Smooth muscle cell (in vitro differentiated cells): ENCODE measurements around the gene TAOK3. TPM values are rescaled to one million over a fixed set of nuclear protein-coding genes. Genes with fewer than 3 reads are reported as not detected.
A peak's percentile ranks its signal among the peaks of the same experiment; 100 is the strongest.
"Not testable (repeated sequence)": the region's sequence is repeated elsewhere in the genome, so short reads cannot be mapped to it uniquely, and the experiment has no call there.

Experiments used
- DNase-seq: peaks from one replicate; lab custom pipeline; 2025; ENCODE audit not compliant: unreplicated experiment; lab: John Stamatoyannopoulos, UW
- H2AFZ ChIP-seq: fragments of 200-600 bp; sonication (generic); 2 replicates; pipeline ENCODE4 v1.6.0; 2016; ENCODE audit warnings: antibody characterized with exemption, low read depth, mild to moderate bottlenecking
- H3F3A ChIP-seq: fragments of 200-600 bp; sonication (generic); 2 replicates; pipeline ENCODE4 v1.6.0; 2017; ENCODE audit warnings: antibody characterized with exemption, low read depth
- H3K27ac ChIP-seq: fragments of 200-600 bp; sonication (generic); 2 replicates; pipeline ENCODE4 v1.5.1; 2016; ENCODE audit warnings: low read depth, mild to moderate bottlenecking
- H3K27me3 ChIP-seq: fragments of 200-600 bp; sonication (generic); 2 replicates; pipeline ENCODE4 v1.6.1; 2016; ENCODE audit warnings: low read depth, mild to moderate bottlenecking
- H3K36me3 ChIP-seq: fragments of 200-600 bp; sonication (generic); 2 replicates; pipeline ENCODE4 v1.5.1; 2016; ENCODE audit warnings: low read depth
- H3K4me1 ChIP-seq: fragments of 200-600 bp; sonication (generic); 2 replicates; pipeline ENCODE4 v1.5.1; 2016; ENCODE audit warnings: low read depth
- H3K4me2 ChIP-seq: fragments of 200-600 bp; sonication (generic); 2 replicates; pipeline ENCODE4 v1.6.0; 2016; ENCODE audit warnings: mild to moderate bottlenecking
- H3K4me3 ChIP-seq: fragments of 200-600 bp; sonication (generic); 2 replicates; pipeline ENCODE4 v1.5.1; 2016; ENCODE audit warnings: mild to moderate bottlenecking
- H3K79me2 ChIP-seq: fragments of 200-600 bp; sonication (generic); 2 replicates; pipeline ENCODE4 v1.6.0; 2016; ENCODE audit warnings: low read depth, mild to moderate bottlenecking
- H3K9ac ChIP-seq: fragments of 200-600 bp; sonication (generic); 2 replicates; pipeline ENCODE4 v1.6.0; 2016; ENCODE audit warnings: low read depth
- H3K9me3 ChIP-seq: fragments of 200-600 bp; sonication (generic); replicated peaks from 2 replicates; pipeline ENCODE4 v1.5.1; 2016; ENCODE audit warnings: low read depth
- H4K20me1 ChIP-seq: fragments of 200-600 bp; sonication (generic); 2 replicates; pipeline ENCODE4 v1.6.0; 2016; ENCODE audit warnings: low read depth
- WGBS: methylation state at CpG from one replicate; pipeline ENCODE4 v1.1.7; 2016; ENCODE audit warnings: low lambda C conversion rate; 5-methylcytosine and 5-hydroxymethylcytosine counted together
- polyA plus RNA-seq: library from polyadenylated mRNA; unstranded; fragments of >200 nt; fragmentation: Nextera tagmentation; extraction: Ambion mirVana; gene quantifications from 2 replicates; pipeline ENCODE4 v1.2.1, GENCODE V29; 2016
- total RNA-seq: library from RNA; depleted of rRNA; stranded (reverse); fragments of >200 nt; gene quantifications from 2 replicates; pipeline ENCODE4 v1.2.3, GENCODE V29; 2014
- TF ChIP-seq, protein P1 (sequence below): fragments of 200-600 bp; sonication (generic); IDR thresholded peaks from 2 replicates; pipeline ENCODE4 v1.5.1; 2017; ENCODE audit warnings: borderline replicate concordance, mild to moderate bottlenecking, antibody characterized with exemption; ENCODE audit not compliant: insufficient read depth, poor library complexity, severe bottlenecking

TAOK3 gene
- total and polyA plus RNA-seq, 2 experiments from 2014 or later = 7.3 to 7.9 TPM

DNA sequence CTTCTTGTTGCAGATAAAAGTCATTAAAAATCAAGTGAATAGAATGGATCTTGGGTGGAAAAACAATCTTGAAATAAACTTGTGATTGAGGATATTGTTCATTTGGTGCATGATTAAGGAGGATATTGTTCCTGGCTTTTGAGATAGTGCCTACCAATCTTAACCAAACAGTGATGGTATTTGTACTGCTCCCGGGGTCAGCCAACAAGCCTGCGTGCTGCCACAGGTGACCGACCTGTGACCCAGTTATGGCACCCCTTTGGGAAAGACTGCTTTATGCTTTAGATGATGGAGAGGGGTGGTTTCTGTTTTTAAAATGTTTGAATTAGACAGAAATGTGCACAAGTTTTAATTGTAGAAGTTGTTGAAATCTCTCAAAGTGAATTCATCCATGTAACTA, 45.2 kb upstream of the TAOK3 start:
- Histone ChIP-seq H3K4me2 (no peak overlapping the region), H3K79me2 (no peaks in the 10 kb centered on the region), H4K20me1 (no peaks in the 10 kb centered on the region), H2AFZ (no peak overlapping the region), H3K4me1 (no peaks in the 10 kb centered on the region), H3K9me3 (no peaks in the 10 kb centered on the region), H3K27me3 (no peaks in the 10 kb centered on the region), H3K4me3 (no peak overlapping the region), H3K27ac (no peak overlapping the region), H3K9ac (no peak overlapping the region), H3F3A (no peaks in the 10 kb centered on the region), H3K36me3 (peaks cover 17% of the 10 kb centered on the region)
- WGBS = 97% methylated on average over 3 of the region's 3 CpGs
- TF ChIP-seq, protein P1, sequence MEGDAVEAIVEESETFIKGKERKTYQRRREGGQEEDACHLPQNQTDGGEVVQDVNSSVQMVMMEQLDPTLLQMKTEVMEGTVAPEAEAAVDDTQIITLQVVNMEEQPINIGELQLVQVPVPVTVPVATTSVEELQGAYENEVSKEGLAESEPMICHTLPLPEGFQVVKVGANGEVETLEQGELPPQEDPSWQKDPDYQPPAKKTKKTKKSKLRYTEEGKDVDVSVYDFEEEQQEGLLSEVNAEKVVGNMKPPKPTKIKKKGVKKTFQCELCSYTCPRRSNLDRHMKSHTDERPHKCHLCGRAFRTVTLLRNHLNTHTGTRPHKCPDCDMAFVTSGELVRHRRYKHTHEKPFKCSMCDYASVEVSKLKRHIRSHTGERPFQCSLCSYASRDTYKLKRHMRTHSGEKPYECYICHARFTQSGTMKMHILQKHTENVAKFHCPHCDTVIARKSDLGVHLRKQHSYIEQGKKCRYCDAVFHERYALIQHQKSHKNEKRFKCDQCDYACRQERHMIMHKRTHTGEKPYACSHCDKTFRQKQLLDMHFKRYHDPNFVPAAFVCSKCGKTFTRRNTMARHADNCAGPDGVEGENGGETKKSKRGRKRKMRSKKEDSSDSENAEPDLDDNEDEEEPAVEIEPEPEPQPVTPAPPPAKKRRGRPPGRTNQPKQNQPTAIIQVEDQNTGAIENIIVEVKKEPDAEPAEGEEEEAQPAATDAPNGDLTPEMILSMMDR = no peak
- no peak for DNase-seq

DNA sequence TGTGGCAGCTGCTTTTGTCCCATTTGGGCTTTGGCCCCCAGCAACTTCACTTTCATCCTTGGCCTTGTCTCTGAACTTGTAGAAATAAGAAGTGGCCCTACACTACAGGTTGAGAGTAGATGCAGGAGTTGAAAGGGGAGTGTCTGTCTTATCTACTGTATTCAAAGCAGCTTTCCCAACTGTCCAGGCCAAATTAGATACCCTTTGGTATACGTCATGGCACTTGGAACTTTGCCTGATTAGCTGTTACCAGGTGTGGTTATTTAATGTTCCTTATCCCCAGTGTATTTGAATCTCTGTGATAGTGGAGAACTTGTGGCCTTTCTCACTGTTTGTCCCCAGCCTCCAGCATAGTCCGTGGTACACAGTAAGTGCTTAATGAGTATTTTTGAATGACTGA, 37.1 kb upstream of the TAOK3 start:
- Histone ChIP-seq H3K36me3 (peaks cover 20% of the 10 kb centered on the region), H3K9ac (no peak overlapping the region), H4K20me1 (peaks cover 15% of the 10 kb centered on the region), H3K27ac (no peak overlapping the region), H3K79me2 (no peaks in the 10 kb centered on the region), H3K4me3 (no peak overlapping the region), H3K9me3 (no peaks in the 10 kb centered on the region), H3K27me3 (no peaks in the 10 kb centered on the region), H2AFZ (no peak overlapping the region), H3K4me1 (no peaks in the 10 kb centered on the region), H3K4me2 (no peak overlapping the region), H3F3A (no peaks in the 10 kb centered on the region)
- 96% methylated on average over 2 of the region's 2 CpGs for WGBS
- TF ChIP-seq, protein P1 = no peak
- no peak for DNase-seq

DNA sequence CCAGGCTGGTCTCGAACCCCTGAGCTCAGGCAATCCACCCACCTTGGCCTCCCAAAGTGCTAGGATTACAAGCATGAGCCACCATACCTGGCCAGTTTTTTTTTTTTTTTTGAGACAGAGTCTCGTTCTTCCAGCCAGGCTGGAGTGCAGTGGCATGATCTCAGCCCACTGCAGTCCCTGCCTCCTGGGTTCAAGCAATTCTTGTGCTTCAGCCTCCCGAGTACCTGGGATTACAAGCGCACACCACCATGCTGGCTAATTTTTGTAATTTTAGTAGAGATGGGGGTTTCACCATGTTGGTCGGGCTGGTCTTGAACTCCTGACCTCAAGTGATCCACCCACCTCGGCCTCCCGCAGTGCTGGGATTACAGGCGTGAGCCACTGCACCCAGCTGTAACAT, 35.5 kb upstream of the TAOK3 start:
- DNase-seq, H2AFZ ChIP-seq, H3K9me3 ChIP-seq, H3K27me3 ChIP-seq, H3F3A ChIP-seq, H3K4me1 ChIP-seq, H3K27ac ChIP-seq, H3K4me3 ChIP-seq, H3K79me2 ChIP-seq, H3K4me2 ChIP-seq, H3K9ac ChIP-seq: not testable (repeated sequence)
- 97% methylated on average over 8 of the region's 8 CpGs for WGBS
- peaks cover 15% of the 10 kb centered on the region for H4K20me1 ChIP-seq
- H3K36me3 ChIP-seq = peaks cover 17% of the 10 kb centered on the region

DNA sequence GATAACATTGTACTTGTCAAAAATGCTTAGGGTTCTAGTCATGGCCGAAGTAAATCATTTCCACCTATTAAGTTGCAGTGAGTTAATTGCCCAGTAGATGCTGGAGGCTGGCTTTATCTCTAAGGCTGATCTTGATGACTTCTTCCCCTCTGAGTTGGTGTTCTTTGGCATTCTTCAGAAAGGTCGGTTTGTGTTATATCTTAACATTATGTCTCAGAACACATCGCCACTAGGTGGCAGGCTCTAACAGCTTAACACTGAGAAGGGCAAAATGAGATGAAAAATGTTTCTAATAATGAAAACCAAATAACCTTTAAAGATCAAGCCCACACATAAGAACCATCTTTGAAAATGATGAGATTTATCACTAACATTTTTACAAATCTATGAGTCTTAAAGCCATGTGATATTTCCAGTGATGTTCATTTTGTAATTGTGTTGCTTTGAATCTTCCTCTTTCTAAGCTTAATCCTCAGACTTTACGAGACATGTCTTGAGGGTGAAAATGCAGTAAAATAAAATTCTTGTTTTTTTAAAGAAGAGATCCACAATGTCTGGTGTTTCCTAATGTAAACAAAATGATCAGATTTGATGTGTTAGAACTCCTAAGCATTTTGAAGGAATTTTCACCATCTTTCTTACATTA, 32.3 kb upstream of the TAOK3 start:
- 31% methylated on average over 4 of the region's 4 CpGs for WGBS
- Histone ChIP-seq H3K36me3 (peaks cover 12% of the 10 kb centered on the region), H3K9me3 (no peaks in the 10 kb centered on the region), H3F3A (no peaks in the 10 kb centered on the region), H3K27ac (no peak overlapping the region), H4K20me1 (peaks cover 19% of the 10 kb centered on the region), H3K27me3 (no peaks in the 10 kb centered on the region), H3K4me3 (no peak overlapping the region), H3K9ac (no peak overlapping the region), H2AFZ (no peak overlapping the region), H3K4me1 (no peaks in the 10 kb centered on the region), H3K4me2 (no peak overlapping the region), H3K79me2 (no peaks in the 10 kb centered on the region)
- TF ChIP-seq, protein P1 = peak; percentile 82
- peak; percentile 1 for DNase-seq
